OCI-LY1 (cell line): Measurements from ENCODE around the gene CXXC5.

Source experiments
- H2AFZ ChIP-seq: fragments of 200-600 bp; sonication (generic), shearing (Covaris generic); 2 replicates; pipeline ENCODE4 v1.6.0; 2014; ENCODE audit warnings: antibody characterized with exemption, mild to moderate bottlenecking, low read length
- H3F3A ChIP-seq: fragments of 200-600 bp; sonication (generic), shearing (Covaris generic); 2 replicates; pipeline ENCODE4 v1.6.0; 2014; ENCODE audit warnings: mild to moderate bottlenecking, antibody characterized with exemption, low read length, moderate library complexity; ENCODE audit not compliant: insufficient read depth
- H3K27ac ChIP-seq: fragments of 200-600 bp; sonication (generic); 2 replicates; pipeline ENCODE4 v1.5.1; 2014; ENCODE audit warnings: low read length, mixed run types, mild to moderate bottlenecking, low read depth; ENCODE audit not compliant: poor library complexity, severe bottlenecking
- H3K27me3 ChIP-seq: fragments of 200-600 bp; sonication (generic); 2 replicates; pipeline ENCODE4 v1.6.0; 2014; ENCODE audit warnings: antibody characterized with exemption, mild to moderate bottlenecking, low read length, moderate library complexity; ENCODE audit not compliant: insufficient read depth
- H3K36me3 ChIP-seq: fragments of 200-600 bp; sonication (generic); 2 replicates; pipeline ENCODE4 v1.6.1; 2014; ENCODE audit warnings: mild to moderate bottlenecking, antibody characterized with exemption, low read length, moderate library complexity, mixed read lengths; ENCODE audit not compliant: insufficient read depth
- H3K4me1 ChIP-seq: fragments of 200-600 bp; sonication (generic); 2 replicates; pipeline ENCODE4 v1.5.1; 2014; ENCODE audit warnings: mild to moderate bottlenecking, low read length, moderate library complexity; ENCODE audit not compliant: insufficient read depth, severe bottlenecking
- H3K4me2 ChIP-seq: fragments of 200-600 bp; sonication (generic), shearing (Covaris generic); 2 replicates; pipeline ENCODE4 v1.6.1; 2014; ENCODE audit warnings: low read length
- H3K4me3 ChIP-seq: fragments of 200-600 bp; sonication (generic); 2 replicates; pipeline ENCODE4 v1.5.1; 2014; ENCODE audit warnings: low read length, low read depth, mild to moderate bottlenecking, mixed read lengths; ENCODE audit not compliant: poor library complexity, severe bottlenecking
- H3K79me2 ChIP-seq: fragments of 200-600 bp; shearing (Covaris generic); 2 replicates; pipeline ENCODE4 v1.6.1; 2016; ENCODE audit warnings: mixed run types, low read length, mixed read lengths; ENCODE audit not compliant: insufficient read depth
- H3K9ac ChIP-seq: fragments of 200-600 bp; sonication (generic), shearing (Covaris generic); 2 replicates; pipeline ENCODE4 v1.6.1; 2014; ENCODE audit warnings: mild to moderate bottlenecking, low read length, mixed read lengths
- H3K9me2 ChIP-seq: fragments of 200-600 bp; sonication (generic), shearing (Covaris generic); 2 replicates; pipeline ENCODE4 v1.6.1; 2014; ENCODE audit warnings: low read depth, mild to moderate bottlenecking, low read length, mixed read lengths
- H3K9me3 ChIP-seq: fragments of 200-600 bp; shearing (Covaris generic); 2 replicates; pipeline ENCODE4 v1.6.1; 2014; ENCODE audit warnings: low read length, mixed read lengths
- H4K20me1 ChIP-seq: fragments of 200-600 bp; sonication (generic), shearing (Covaris generic); 2 replicates; pipeline ENCODE4 v1.6.0; 2016; ENCODE audit warnings: mild to moderate bottlenecking, low read length; ENCODE audit not compliant: insufficient read depth
- CTCF ChIP-seq: fragments of 200-600 bp; sonication (generic), shearing (Covaris generic); IDR thresholded peaks from 2 replicates; pipeline ENCODE4 v1.5.1; 2017; ENCODE audit warnings: mild to moderate bottlenecking, antibody characterized with exemption, low read length, moderate library complexity, mixed read lengths
- EZH2 ChIP-seq: fragments of 200-600 bp; sonication (generic), shearing (Covaris generic); IDR thresholded peaks from 2 replicates; pipeline ENCODE4 v1.8.0; 2017; ENCODE audit warnings: borderline replicate concordance, mixed run types, mild to moderate bottlenecking, antibody characterized with exemption, low read length, moderate library complexity, mixed read lengths

The CXXC5 gene

GRCh38 chr5:139646912-139647505, 1.1 kb upstream of the CXXC5 start:
- peaks cover 10% of the 10 kb centered on the region; the same call in 1 of the 2 replicates for H3K36me3 ChIP-seq
- H3K4me1 ChIP-seq = peaks cover 33% of the 10 kb centered on the region
- H3K9ac ChIP-seq = no peak overlapping the region
- H3K4me3 ChIP-seq = no peak overlapping the region
- no peak overlapping the region for H3K27ac ChIP-seq
- peak overlapping the region; percentile 89; the same call in 1 of the 2 replicates for H3K4me2 ChIP-seq
- H3K9me2 ChIP-seq = no peaks in the 10 kb centered on the region
- no peaks in the 10 kb centered on the region for H3K27me3 ChIP-seq
- no peaks in the 10 kb centered on the region for H3F3A ChIP-seq
- no peaks in the 10 kb centered on the region for H3K9me3 ChIP-seq
- TF ChIP-seq CTCF = no peak
- TF ChIP-seq EZH2 = no peak
- peaks cover 29% of the 10 kb centered on the region for H3K79me2 ChIP-seq
- H2AFZ ChIP-seq = no peak overlapping the region
- no peaks in the 10 kb centered on the region for H4K20me1 ChIP-seq

- Histone ChIP-seq H3K79me2 (peaks cover 35% of the 10 kb centered on the region), H4K20me1 (no peaks in the 10 kb centered on the region), H3K4me1 (peaks cover 39% of the 10 kb centered on the region), H3K9me3 (no peaks in the 10 kb centered on the region), H3K4me2 (peak overlapping the region; percentile 89), H3K27me3 (no peaks in the 10 kb centered on the region), H3K9me2 (no peaks in the 10 kb centered on the region), H3K27ac (peak overlapping the region; percentile 38), H3F3A (no peaks in the 10 kb centered on the region), H3K4me3 (peak overlapping the region; percentile 98), H3K36me3 (peaks cover 10% of the 10 kb centered on the region; the same call in 1 of the 2 replicates), H3K9ac (peak overlapping the region; percentile 51; the same call in 1 of the 2 replicates), H2AFZ (no peak overlapping the region)
- TF ChIP-seq EZH2 = no peak
- TF ChIP-seq CTCF = no peak
Observed at GRCh38 chr5:139647506-139648204, 494 bp upstream of the CXXC5 start.

- no peak for TF ChIP-seq EZH2
- 0 out of 2 replicates have a peak, but pooled peaks have one; percentile 16 for TF ChIP-seq CTCF
- peak overlapping the region; percentile 98 for H3K9ac ChIP-seq
- no peaks in the 10 kb centered on the region for H3F3A ChIP-seq
- H3K4me3 ChIP-seq = peak overlapping the region; percentile 98
- H3K27me3 ChIP-seq = no peaks in the 10 kb centered on the region
- H3K9me2 ChIP-seq = no peaks in the 10 kb centered on the region
- no peaks in the 10 kb centered on the region for H4K20me1 ChIP-seq
- H3K9me3 ChIP-seq = no peaks in the 10 kb centered on the region
- H2AFZ ChIP-seq = no peak overlapping the region
- H3K36me3 ChIP-seq = peaks cover 14% of the 10 kb centered on the region; the same call in 1 of the 2 replicates
- H3K27ac ChIP-seq = peak overlapping the region; percentile 94
- peaks cover 51% of the 10 kb centered on the region for H3K4me1 ChIP-seq
- peak overlapping the region; percentile 89 for H3K4me2 ChIP-seq
- peaks cover 52% of the 10 kb centered on the region for H3K79me2 ChIP-seq
Observed at GRCh38 chr5:139649082-139649991, 1.2 kb downstream of the CXXC5 start.
